Measurements from ENCODE around the gene FUT7.

Gene FUT7

DNA sequence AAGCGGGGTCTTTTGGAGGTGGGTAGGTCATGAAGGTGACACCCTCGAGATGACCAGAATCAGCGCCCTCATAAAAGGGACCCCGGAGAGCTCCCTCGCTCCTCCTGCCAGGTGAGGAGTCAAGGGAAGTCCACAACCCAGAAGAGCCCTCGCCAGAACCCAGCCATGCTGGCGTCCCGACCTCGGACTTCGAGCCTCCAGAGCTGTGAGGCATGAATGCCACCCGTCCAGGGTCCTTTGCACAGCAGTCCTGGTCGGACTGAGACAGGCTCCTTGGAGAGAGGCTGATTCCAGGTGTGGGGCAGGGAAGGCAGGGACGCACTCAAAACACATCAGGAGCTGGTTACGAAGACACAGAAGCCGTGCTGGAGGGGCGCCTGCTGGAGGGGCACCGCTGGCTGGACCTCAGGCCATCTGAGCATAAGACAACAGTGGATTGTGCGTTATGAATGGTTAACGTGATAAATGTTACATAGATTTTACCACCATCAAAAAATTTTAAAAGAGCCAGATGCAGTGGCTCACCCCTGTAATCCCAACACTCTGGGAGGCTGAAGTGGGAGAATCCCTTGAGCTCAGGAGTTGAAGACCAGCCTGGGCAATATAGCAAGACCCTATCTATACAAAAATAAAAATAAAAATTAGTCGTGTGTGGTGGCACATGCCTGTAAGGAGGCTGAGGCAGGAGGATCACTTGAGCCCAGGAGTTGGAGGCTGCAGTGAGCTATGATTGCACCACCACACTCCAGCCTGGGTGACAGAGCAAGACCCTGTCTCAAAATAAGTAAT is 29.8 kb downstream of the FUT7 start:
- no peak for DNase-seq (ENCODE audit: low spot score)

DNA sequence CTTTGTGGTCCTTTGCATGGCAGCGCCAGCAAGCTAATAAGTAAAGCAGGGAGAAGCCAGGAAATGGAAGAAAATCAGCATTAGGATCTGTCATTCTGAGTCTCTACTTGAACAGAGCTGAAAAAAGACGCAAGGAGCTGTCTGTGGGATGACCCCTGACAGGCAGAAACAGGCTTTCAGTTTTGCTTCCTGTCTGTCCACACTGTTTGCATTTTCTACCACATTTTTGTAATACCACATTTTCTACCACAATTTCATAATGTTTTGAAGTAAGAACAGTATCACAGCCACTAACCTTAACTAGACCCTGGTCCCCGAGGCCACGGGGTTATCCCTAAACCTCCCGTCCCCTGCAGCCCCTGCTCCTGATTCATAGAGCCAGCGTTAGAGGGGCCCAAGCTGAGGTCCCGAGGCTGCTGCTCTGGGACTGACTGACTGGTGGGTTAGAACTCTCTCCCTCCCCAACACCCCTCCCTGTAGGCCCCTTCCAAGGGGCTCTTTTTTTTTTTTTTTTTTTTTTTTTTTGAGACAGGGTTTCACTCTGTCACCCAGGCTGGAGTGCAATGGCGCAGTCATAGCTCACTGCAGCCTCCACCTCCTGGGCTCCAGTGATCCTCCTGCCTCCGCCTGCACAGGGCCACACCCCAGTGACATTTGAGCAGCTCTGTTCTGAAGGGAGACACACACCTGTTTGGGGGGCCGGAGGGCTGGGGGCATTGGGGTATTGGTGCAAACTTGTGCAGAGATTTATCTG is 31.5 kb downstream of the FUT7 start:
- DNase-seq (ENCODE audit: low spot score): peak; percentile 63

DNA sequence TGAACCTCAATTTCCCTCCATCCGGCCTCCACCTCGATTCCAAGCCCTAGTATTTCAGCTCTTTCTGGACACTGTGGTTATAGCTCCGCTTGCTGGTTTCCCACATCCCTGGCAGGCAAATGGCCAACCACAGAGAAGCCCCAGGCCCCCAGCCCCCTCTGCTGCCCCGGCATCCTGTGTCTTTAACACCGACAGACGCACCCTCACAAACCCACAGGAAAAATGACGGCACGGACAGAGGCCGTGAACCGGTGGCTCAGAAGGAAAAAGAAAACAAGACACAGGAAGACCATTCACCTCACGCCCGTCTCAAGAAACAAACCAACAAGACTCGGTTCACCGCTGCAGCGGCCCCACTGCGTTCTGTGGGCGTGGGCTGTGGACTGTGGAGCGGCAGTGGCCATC is 34.1 kb downstream of the FUT7 start:
- DNase-seq (ENCODE audit: low spot score): peak; percentile 23

DNA sequence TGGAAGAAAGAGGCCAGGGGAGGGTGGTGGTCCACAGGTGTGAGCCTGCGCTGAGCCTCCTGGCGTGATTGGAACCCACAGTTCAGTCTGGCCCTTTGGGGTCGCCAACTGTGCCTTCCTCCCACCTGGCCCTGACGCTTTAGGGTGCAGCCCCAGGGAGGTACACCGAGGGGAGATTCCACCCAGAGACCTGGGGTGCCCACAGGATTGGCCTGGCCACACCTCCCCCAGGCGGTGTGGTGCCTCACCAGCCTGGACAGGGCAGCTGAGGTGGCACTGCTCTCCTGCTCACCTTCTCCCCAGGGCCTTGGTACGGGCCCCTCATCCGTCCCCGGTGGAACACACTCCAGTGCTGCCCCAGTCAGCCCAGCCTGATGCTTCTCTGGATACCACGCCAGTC is 34.5 kb downstream of the FUT7 start:
- DNase-seq (ENCODE audit: low spot score): no peak

DNA sequence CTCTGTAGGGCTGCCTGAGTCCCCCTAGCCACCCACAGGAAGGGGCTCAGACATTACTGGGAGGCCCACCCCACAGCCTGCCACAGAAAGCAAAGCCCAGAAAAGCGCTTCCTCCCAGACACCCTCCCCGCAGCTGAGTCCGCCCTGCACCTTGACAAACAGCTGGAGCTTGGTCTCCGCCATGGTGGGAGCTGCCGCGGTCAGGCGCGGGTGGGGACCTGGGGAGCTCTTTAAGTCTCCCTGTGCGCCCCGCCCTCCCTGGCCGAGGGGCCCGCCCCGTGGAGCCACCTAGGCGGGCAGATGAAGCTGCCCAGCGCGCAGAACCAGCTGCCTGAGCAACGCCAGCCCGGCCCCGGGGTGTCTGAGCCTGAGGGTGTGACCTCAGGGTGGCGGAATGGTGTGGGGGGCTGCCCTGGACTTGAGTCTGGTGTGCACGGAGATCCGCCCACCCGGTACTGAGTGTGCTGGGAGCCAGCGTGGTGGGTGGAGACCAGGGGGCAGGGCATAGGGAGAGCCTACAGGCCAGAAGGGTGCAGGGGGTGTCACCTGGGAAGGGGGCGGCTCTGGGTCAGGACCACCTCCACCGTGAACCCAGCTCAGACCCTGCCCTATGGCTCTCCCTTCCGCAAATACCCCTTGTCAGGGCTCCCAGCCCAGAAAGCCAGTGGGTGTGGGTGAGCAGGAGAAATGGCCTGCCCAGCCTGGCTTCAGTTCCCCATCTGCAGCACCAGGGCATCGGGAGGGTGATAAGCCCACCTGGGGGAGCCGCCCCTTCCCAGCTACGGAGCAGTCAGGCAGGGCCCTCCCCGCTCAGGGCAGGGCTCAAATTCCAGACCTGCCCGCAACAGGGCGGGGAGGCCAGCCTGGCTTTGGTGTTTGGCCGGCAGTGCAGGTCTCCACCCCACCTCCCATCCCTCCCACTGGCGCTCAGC is 35.3 kb downstream of the FUT7 start, which contains the start of gene CLIC3:
CLIC3 (minus strand) TSS at position 208 of the 932 bp plus-strand sequence; CDS start at position 183, 25 bp downstream.
- peak; percentile 11 for DNase-seq (ENCODE audit: low spot score)

DNA sequence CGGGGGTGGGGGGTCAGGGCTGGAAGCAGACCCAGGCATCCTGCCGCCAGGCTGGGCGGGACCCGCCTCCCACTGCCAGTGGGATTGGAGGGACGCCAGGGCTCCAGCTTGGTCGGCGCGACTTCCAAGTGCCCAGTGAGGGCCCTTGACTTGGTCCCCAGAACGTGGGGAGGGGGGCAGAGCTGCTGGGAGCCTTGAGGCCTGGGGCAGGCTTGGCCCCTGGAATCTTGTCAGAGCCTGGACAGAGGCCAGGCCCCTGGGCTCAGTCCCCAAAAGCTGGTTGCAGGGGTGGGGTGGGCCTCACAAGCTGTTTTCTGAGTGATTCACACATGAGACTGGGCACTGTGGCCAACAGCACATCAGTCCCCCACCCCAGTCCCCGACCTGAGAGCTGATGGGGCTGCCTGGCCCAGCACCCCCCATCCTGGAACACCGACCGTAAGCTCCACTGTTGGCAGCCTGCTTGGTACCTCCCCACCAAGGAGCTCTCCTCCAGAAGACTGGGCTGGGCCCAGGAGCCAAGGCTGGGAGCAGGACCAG is 36.0 kb downstream of the FUT7 start:
- DNase-seq (ENCODE audit: low spot score): no peak

DNA sequence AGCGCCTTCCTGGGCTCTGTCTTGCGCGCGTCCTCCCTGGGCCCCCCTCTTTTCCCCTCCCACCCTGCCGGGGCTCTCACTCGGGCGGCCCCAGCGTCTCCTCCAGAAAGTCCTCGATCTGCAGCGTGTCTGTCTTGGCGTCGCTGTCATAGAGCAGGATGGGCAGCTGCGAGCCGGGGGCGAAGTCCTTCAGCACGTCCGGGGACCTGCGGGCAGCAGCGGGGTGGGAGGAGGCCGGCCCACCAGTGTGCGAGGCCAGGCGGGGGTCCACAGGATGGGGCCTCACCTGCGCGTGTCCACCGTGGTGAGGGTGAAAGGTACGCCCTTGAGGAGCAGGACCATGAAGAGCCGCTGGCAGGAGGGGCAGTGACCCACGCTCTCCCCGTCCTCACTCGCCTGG is 36.5 kb downstream of the FUT7 start:
- DNase-seq (ENCODE audit: low spot score): no peak

DNA sequence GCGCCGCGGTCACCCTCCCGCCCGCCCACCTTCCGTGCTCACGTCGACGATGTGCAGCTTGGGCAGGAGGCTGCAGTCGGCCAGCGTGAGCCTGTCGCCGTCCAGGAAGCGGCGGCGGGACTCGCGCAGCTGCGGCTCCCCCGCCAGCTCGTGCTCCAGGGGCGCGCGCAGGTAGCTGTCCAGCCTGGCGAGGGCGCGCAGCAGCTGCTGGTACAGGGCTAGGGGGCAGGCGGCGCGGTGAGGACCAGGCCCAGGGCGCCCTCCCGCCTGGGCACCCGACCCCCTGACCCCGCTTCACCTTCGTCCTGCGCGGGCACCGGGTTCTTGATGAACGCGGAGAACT is 37.0 kb downstream of the FUT7 start:
- no peak for DNase-seq (ENCODE audit: low spot score)

DNA sequence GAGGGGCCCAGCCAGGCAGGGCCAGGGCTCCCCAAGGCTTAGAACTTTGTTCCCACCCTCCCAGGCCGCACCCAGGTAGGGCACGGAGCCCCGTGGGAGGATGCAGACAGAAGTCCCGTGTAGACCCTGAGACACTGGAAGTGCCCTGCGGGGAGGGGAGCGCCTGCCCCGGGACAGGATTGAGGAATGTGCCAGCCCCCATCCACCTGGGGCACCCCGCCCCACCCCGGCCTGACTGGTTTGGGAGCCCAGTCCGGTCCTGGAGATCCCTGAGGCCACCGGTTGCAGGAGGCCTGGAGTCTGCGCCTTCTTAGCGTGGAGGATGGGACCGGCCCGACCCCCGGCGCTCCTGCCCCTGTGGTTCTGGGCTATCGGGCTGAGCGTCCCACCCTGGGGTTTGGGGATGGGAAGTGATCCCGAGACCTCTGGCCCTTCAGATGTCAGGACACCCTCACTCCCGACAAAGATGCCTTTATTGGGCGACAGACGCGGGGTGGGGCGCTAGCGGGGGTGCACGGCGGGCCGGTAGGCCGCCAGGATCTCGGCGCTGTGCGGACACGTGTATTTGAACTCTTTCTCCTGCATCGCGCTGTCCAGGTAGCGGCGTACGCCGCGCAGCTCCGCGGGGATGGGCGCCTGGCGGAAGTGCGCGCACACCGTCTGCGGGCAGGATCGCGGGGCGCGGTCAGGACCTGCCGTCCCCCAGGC is 37.6 kb downstream of the FUT7 start:
- DNase-seq (ENCODE audit: low spot score): no peak

DNA sequence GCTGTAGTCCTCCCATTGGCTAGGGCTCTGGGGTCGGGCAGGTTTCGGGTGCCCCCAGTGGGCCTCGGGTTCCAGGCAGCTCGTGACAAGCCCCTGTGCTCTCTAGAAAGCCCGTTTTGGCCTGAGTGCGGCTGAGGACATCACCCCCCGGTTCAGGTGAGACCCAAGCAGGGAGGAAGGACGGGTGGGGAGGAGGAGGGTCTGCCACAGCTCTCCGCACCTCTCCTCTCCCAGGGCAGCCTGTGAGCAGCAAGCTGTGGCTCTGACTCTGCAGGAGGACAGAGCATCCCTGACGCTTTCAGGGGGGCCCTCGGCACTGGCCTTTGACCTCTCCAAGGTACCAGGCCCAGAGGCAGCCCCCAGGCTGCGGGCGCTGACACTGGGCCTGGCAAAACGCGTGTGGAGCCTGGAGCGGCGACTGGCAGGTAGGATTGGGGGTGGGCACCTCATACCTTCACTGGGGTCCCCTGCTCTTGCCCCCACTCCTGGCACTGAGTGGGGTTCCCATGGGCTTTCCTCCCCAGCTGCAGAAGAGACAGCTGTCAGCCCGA is 39.0 kb downstream of the FUT7 start:
- DNase-seq (ENCODE audit: low spot score): no peak

DNA sequence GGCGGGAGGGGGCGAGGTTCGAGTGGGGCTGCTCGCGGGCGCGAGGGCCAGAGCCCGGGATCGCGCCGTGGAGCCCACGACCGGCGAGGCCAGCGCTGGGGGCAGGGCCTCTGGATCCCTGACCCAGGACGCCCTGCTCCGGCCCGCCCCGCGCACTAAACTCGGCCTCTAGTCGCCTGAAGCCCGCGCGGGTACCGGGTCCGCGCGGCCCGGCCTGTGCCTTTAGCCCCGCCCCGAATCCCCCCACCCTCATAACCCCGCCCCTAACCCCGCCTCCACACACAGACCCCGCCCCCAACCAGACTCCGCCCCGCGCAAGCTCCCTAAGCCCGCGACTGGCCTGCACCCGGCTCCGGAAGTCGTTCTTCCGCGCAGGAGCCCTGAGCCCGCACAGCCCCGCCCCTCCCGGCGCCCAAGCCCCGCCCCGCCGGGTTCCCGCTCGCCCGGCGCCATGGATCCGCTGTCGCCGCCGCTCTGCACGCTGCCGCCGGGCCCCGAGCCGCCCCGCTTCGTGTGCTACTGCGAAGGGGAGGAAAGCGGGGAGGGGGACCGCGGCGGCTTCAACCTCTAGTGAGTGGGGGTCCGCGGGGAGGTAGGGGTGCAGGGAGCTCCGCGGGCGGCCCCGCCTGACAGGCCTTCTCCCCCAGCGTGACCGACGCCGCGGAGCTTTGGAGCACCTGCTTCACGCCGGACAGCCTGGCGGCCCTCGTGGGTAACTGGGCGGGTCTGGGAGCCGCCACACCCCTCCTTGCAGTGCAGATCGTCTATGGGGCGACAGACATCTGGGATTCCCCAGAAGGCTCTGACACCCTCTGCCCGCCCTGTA is 39.7 kb downstream of the FUT7 start, which contains the start of gene PAXX:
PAXX (plus strand) TSS at position 430 of the 826 bp plus-strand sequence; CDS start at position 452, 22 bp downstream.
- DNase-seq (ENCODE audit: low spot score): peak; percentile 95

DNA sequence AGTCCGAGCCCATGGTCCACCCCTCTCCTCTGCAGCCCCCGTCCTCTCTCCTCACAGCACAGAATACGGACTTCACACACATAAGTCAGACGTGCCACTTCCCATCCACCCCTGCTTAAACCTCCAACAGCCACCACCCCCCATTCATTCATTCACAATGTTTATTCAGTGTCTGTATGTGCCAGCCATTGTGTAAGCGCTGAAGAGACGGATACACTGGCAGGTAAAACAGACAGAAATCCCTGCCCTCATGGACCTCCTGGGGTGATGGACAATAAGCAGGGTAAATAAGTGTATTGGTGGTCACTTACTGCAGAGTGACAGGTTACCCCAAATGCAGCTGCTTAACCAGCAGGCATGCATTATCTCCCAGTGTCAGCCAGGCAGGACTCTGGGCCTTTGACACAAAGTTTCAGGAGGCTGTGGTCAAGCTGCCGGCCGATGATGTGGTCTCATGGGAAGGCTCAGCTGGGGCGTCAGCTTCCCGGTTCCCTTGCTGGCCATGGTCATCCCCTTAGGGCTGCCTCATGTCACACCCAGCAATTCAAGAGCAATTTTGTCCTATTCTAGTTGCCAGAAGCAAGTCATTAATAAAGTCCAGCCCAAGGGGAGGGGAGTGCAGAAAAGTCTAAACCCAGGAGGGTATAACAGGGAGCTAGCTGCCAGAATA is 41.5 kb downstream of the FUT7 start:
- no peak for DNase-seq (ENCODE audit: low spot score)

DNA sequence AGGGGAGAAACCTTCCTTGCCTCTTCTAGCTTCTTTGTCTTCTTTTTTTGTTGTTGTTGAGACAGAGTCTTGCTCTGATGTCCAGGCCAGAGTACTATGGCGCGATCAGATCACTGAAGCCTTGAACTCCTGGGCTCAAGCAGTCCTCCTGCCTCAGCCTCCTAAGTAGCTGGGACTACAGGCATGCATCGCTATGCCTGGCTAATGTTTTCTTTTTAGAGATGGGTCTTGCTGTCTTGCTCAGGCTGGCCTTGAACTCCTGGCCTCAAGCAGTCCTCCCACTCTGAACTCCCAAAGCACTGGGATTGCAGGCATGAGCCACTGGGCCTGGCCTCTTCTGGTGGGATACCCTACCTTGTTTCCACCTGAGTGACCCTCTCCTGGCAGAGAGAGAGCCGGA is 43.0 kb downstream of the FUT7 start:
- DNase-seq (ENCODE audit: low spot score): no peak

DNA sequence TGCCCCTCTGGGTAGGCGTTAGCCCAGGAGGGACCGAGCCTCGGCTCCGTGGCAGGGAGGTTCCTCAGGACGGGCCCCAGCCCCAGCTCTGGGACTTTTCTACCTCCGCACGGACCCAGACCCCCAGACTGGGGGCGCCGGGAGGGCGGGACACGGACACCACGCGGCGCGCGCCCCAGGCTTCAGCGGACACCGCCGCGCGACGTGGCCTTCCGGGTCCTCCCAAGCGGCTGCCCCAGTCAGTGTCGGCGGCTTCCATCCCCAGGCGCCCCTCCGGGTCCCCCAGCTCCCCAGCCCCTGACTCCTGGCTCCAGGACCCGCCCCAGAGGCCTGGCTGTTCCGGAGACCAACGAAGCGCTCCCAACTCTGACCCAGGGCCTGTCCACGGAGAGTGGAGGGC is 46.0 kb downstream of the FUT7 start:
- no peak for DNase-seq (ENCODE audit: low spot score)

DNA sequence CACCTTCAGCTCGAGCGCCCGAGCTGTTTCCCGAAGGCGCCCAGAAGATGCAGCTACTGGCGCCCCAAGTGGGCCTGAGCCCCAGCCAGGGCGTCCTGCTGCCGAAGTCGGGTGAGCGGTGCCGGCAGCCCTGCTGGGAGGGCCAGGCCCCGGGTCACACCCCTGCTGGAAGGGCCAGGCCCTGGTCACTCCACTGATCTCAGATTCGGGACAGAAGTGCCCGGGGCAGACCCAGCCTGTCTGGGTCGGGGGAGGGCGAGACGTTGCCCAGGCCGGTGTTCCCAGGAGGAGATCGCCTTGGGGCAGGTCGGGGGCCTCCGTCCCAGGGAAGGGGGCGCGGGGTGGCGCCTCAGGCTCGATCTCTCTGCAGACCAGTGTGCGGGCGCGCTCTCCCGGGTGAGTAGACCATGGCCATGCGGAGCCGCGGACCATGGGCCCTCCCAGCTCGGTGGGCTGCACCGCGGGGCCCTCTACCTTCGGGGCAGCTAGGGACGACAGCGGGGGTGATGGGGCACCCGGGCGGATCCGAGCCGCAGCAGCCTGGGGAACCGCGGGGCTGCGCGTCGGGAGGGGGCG is 46.8 kb downstream of the FUT7 start:
- DNase-seq (ENCODE audit: low spot score): no peak

DNA sequence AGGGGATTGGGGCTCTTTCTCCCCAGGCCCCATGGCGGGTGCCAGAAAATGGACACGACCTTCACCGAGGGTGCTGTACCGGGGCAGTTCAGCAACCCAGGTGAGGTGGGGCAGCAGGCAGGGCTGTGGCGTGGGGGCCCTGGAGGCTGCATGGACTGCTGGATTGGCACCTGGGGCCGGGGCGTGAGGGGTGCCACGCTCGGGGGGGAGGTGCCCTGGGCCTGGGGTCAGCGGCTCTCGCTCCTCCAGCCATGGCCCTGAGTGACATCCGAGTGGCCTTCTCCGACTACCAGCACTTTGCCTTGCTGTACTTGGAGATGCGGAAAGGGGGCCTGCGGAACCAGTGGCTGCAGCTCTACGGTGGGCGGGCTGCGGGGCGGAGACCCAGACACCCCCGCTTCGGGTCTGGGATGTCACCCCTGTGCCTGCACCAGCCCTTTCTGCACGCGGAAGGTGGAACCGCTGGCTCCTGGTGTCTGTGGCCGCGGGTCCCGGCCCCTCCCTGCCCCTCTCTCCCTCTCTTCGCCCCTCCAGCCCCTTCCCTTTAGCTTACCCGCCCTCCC is 47.3 kb downstream of the FUT7 start:
- no peak for DNase-seq (ENCODE audit: low spot score)

DNA sequence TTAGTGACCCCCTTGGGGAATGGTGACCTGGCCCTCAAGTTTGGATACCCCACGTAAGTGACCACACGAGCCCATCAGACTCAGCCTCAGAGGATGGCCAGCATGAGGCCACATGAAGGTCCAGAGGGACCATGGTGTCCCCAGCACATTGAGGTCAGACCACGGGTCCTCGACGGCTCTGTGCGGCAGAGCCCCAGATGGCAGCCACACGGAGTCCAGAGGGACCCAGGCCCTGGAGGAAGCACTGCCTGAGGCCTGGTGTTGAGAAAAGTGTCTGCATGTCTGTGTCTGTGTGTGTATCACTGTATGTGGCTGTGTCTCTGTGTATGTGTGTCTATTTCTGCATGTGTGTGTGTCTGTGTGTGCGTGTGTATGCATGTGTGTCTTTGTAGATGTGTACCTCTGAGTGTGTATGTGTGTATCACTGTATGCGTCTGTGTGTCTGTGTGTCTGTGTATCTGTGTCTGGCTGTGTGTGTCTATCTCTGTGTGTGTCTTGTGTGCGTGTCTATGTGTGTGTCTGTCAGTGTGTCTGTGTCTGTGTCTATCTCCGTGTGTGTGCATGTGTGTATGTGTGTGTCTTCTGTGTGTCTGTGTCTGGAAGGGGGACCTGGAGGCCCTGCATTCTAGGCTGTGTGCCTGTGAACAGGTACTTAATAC is 48.1 kb downstream of the FUT7 start:
- no peak for DNase-seq (ENCODE audit: low spot score)

DNA sequence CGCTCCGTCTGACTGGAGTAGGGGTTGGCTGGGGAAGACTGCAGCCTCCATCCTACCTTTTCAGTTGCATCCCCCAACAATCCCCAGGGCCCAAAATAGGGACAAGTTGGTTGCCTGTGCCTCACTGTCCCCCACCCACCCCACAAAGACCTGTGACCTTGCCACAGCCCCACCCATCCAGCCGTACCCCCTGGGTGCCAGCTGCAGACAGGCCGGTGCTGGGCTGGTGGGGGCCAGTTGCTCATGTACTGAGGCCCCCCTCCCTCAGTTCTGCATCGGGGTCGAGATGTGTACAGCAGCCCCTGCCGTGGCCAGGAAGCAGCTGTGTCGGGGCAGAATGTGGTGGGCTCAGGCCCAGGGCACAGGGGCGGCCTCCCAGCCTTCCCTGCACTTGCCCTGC is 48.7 kb downstream of the FUT7 start:
- DNase-seq (ENCODE audit: low spot score): no peak
